Panc1 (cell line): ENCODE data around the gene BARX2. TPM values are rescaled to one million over a fixed set of nuclear protein-coding genes. Genes with fewer than 3 reads are reported as not detected.

Source experiments
- ATAC-seq: fragments of 200-7000 bp; cut with Tn5 transposase; 2 replicates; pipeline ENCODE4 v1.9.1; 2020; ENCODE audit warnings: mild to moderate bottlenecking, moderate library complexity
- BruUV-seq: library from RNA; stranded (reverse); fragments of 400-500 nt; replicated peaks from 2 replicates; lab custom pipeline; 2021; lab: Mats Ljungman, UMichigan
- CTCF ChIA-PET: fragments of 300-600 bp; sonication (Branson Sonifier 250); formaldehyde crosslinking; loops from one replicate; lab custom pipeline; 2022; ENCODE audit warnings: antibody characterized with exemption; lab: Charles Lee
- POLR2A ChIA-PET: fragments of 300-600 bp; sonication (Branson Sonifier 250); formaldehyde crosslinking; loops from one replicate; lab custom pipeline; 2022; ENCODE audit warnings: antibody characterized with exemption; lab: Charles Lee
- DNase-seq: peaks from one replicate; pipeline ENCODE4 v3.0.0-alpha.2; 2010; ENCODE audit warnings: low read depth, low spot score
- H3K27ac ChIP-seq: 2 replicates; pipeline ENCODE4 v1.5.1; 2011; ENCODE audit warnings: mild to moderate bottlenecking, low read length, inconsistent platforms
- H3K27me3 ChIP-seq: fragments of 200-500 bp; sonication (Bioruptor generic); 2 replicates; pipeline ENCODE4 v1.6.0; 2014; ENCODE audit warnings: low read length, inconsistent platforms; ENCODE audit not compliant: control insufficient read depth, insufficient read depth
- H3K36me3 ChIP-seq: fragments of 200-500 bp; sonication (Bioruptor generic); 2 replicates; pipeline ENCODE4 v1.5.1; 2014; ENCODE audit warnings: inconsistent platforms, mild to moderate bottlenecking, low read length, moderate library complexity; ENCODE audit not compliant: control insufficient read depth, insufficient read depth
- H3K4me1 ChIP-seq: 2 replicates; pipeline ENCODE4 v1.5.1; 2011; ENCODE audit warnings: inconsistent platforms, mild to moderate bottlenecking, low read length, moderate library complexity; ENCODE audit not compliant: control insufficient read depth, insufficient read depth
- H3K4me3 ChIP-seq, 2 experiments: 2 replicates each; pipeline ENCODE4 v1.5.1; 2011 to 2012; ENCODE audit warnings: low read depth in 2 of 2, low read length in 2 of 2, mild to moderate bottlenecking in 2 of 2, inconsistent platforms in 1 of 2, moderate library complexity in 1 of 2
- H3K9me3 ChIP-seq: fragments of 200-500 bp; sonication (Bioruptor generic); 2 replicates; pipeline ENCODE4 v1.5.1; 2014; ENCODE audit warnings: low read depth, mild to moderate bottlenecking, inconsistent platforms, low read length, moderate library complexity; ENCODE audit not compliant: control insufficient read depth, insufficient read depth
- POLR2AphosphoS5 ChIP-seq: IDR thresholded peaks from 2 replicates; pipeline ENCODE4 v1.6.1; 2012; ENCODE audit warnings: mild to moderate bottlenecking, low read depth, low read length, moderate library complexity
- REST ChIP-seq, 2 experiments: IDR thresholded peaks; 2 replicates each; pipeline ENCODE4 v1.6.1; 2011 to 2012; ENCODE audit warnings: low read depth in 2 of 2, control low read depth in 1 of 2, low read length in 1 of 2, mild to moderate bottlenecking in 1 of 2, moderate library complexity in 1 of 2; ENCODE audit not compliant: insufficient read depth in 1 of 2
- SIN3A ChIP-seq: IDR thresholded peaks from 2 replicates; pipeline ENCODE4 v1.6.1; 2012; ENCODE audit warnings: low read depth, mild to moderate bottlenecking, low read length, moderate library complexity, borderline replicate concordance; ENCODE audit not compliant: insufficient read depth
- TCF7L2 ChIP-seq: IDR thresholded peaks from 2 replicates; pipeline ENCODE4 v1.6.1; 2011; ENCODE audit warnings: mild to moderate bottlenecking, low read depth, low read length, inconsistent platforms
- in situ Hi-C: cut with HindIII; loops from 2 replicates; pipeline ENCODE4 v1.10.0; 2016; ENCODE audit warnings: low sequenced_read_pairs, low pct_unique_long_range_greater_than_20kb
- intact Hi-C: fragments of 100-400 bp; cut with micrococcal nuclease; formaldehyde crosslinking; loops from one replicate; pipeline ENCODE4 v1.10.0; 2022; ENCODE audit not compliant: unreplicated experiment
- total RNA-seq: library from RNA; stranded (reverse); gene quantifications from one replicate; pipeline ENCODE4 v1.2.1, GENCODE V29; 2021; ENCODE audit not compliant: unreplicated experiment
- TF ChIP-seq, protein P1 (sequence below): fragments of 450-650 bp; IDR thresholded peaks from 2 replicates; pipeline ENCODE4 v1.5.1; 2017; ENCODE audit warnings: mild to moderate bottlenecking

BARX2 gene
- total RNA-seq, 1 experiment from 2014 or later: 3.9 TPM

- TF ChIP-seq REST (IDR thresholded peaks at IDR 0.05; ENCODE audit: insufficient read depth in 1 of 2, low read depth in 2 of 2, low read length in 1 of 2) (no peak), TCF7L2 (no peak), SIN3A (no peak), POLR2AphosphoS5 (no peak)
- TF ChIP-seq, protein P1, sequence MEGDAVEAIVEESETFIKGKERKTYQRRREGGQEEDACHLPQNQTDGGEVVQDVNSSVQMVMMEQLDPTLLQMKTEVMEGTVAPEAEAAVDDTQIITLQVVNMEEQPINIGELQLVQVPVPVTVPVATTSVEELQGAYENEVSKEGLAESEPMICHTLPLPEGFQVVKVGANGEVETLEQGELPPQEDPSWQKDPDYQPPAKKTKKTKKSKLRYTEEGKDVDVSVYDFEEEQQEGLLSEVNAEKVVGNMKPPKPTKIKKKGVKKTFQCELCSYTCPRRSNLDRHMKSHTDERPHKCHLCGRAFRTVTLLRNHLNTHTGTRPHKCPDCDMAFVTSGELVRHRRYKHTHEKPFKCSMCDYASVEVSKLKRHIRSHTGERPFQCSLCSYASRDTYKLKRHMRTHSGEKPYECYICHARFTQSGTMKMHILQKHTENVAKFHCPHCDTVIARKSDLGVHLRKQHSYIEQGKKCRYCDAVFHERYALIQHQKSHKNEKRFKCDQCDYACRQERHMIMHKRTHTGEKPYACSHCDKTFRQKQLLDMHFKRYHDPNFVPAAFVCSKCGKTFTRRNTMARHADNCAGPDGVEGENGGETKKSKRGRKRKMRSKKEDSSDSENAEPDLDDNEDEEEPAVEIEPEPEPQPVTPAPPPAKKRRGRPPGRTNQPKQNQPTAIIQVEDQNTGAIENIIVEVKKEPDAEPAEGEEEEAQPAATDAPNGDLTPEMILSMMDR: no peak
- in situ Hi-C loops (no loop called here), intact Hi-C loops (no loop called here)
- Histone ChIP-seq H3K27ac (no peak overlapping the region), H3K9me3 (no peaks in the 10 kb centered on the region), H3K4me1 (no peaks in the 10 kb centered on the region), H3K4me3 (no peak overlapping the region), H3K27me3 (peaks cover 16% of the 10 kb centered on the region), H3K36me3 (no peaks in the 10 kb centered on the region)
- ATAC-seq: no peak
- no peak for DNase-seq
- no TSS peak for BruUV-seq
- CTCF ChIA-PET: no interaction called here
- POLR2A ChIA-PET: no interaction called here
These were observed 23.0 kb upstream of the BARX2 start for GRCh38 chr11:129352676-129353075.

GRCh38 chr11:129354691-129355090 lies 21.0 kb upstream of the BARX2 start:
- in situ Hi-C loops: no loop called here
- H3K4me3 ChIP-seq: no peak overlapping the region
- CTCF ChIA-PET: no interaction called here
- no peak overlapping the region for H3K27ac ChIP-seq
- BruUV-seq: no TSS peak
- POLR2A ChIA-PET: no interaction called here
- H3K4me1 ChIP-seq: no peaks in the 10 kb centered on the region
- ATAC-seq (no peak), DNase-seq (no peak)
- intact Hi-C loops: no loop called here
- peaks cover 16% of the 10 kb centered on the region for H3K27me3 ChIP-seq
- TF ChIP-seq POLR2AphosphoS5 (no peak), TCF7L2 (no peak), REST (IDR thresholded peaks at IDR 0.05; ENCODE audit: insufficient read depth in 1 of 2, low read depth in 2 of 2, low read length in 1 of 2) (no peak), SIN3A (no peak)
- TF ChIP-seq, protein P1: no peak
- H3K9me3 ChIP-seq: peaks cover 4% of the 10 kb centered on the region; the same call in 1 of the 2 replicates
- no peaks in the 10 kb centered on the region for H3K36me3 ChIP-seq
